ENCODE data around the gene HCK. TPM values are rescaled to one million over a fixed set of nuclear protein-coding genes. Genes with fewer than 3 reads are reported as not detected.

Gene HCK
- total and polyA plus RNA-seq, 7 donors = 8.6 to 28.0 (median 17.5) TPM

- WGBS, 2 donors = 74 to 83% methylated on average over 5 of the region's 5 CpGs
- Histone ChIP-seq H3K27ac (no peak overlapping the region), H3K27me3 (peaks cover 0 to 62% (median 5%) of the 10 kb centered on the region in 3 donors), H3K36me3 (no peaks in the 10 kb centered on the region), H3K9me3 (no peaks in the 10 kb centered on the region), H3K4me1 (no peaks in the 10 kb centered on the region), H3K4me3 (no peak overlapping the region)
- no peak for DNase-seq
- intact Hi-C loops (cut with DNase I) = no loop called here
- no peak for TF ChIP-seq POLR2A (IDR thresholded peaks at IDR 0.05)
- TF ChIP-seq, protein P1, sequence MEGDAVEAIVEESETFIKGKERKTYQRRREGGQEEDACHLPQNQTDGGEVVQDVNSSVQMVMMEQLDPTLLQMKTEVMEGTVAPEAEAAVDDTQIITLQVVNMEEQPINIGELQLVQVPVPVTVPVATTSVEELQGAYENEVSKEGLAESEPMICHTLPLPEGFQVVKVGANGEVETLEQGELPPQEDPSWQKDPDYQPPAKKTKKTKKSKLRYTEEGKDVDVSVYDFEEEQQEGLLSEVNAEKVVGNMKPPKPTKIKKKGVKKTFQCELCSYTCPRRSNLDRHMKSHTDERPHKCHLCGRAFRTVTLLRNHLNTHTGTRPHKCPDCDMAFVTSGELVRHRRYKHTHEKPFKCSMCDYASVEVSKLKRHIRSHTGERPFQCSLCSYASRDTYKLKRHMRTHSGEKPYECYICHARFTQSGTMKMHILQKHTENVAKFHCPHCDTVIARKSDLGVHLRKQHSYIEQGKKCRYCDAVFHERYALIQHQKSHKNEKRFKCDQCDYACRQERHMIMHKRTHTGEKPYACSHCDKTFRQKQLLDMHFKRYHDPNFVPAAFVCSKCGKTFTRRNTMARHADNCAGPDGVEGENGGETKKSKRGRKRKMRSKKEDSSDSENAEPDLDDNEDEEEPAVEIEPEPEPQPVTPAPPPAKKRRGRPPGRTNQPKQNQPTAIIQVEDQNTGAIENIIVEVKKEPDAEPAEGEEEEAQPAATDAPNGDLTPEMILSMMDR (IDR thresholded peaks at IDR 0.05) = no peak
- TF ChIP-seq POLR2AphosphoS5 (IDR thresholded peaks at IDR 0.05) = no peak
- TF ChIP-seq EP300 (IDR thresholded peaks at IDR 0.05) = no peak
Observed at GRCh38 chr20:32012159-32012688, 39.8 kb upstream of the HCK start.

DNA sequence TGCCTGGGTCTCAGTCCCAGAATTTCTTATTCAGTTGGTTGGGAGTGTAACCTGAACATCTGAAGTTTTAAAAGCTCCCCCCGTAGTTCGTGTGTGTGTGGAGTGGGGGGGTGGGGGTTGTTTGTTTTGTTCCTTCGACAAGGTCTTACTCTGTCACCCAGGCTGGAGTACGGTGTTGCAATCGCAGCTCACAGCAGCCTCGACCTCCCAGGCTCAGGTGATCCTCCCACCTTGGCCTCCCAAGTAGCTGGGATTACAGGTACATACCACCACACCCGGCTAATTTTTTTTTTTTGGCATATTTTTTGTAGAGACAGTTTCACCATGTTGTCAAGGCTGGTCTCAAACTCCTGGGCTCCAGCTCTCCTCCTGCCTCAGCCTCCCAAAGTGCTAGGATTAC is 38.7 kb upstream of the HCK start:
- Histone ChIP-seq H3K27me3 (peaks cover 2 to 73% (median 12%) of the 10 kb centered on the region in 3 donors), H3K9me3 (no peaks in the 10 kb centered on the region), H3K27ac (no peak overlapping the region), H3K4me3 (no peak overlapping the region), H3K4me1 (peaks cover 0 to 6% (median 3%) of the 10 kb centered on the region in 4 donors), H3K36me3 (no peaks in the 10 kb centered on the region)
- intact Hi-C loops (cut with DNase I) = no loop called here
- no peak for DNase-seq
- 64 to 76% methylated on average over 7 of the region's 7 CpGs for WGBS, 2 donors
- TF ChIP-seq EP300 (IDR thresholded peaks at IDR 0.05) = no peak
- TF ChIP-seq, protein P1 (IDR thresholded peaks at IDR 0.05) = no peak
- TF ChIP-seq POLR2A (IDR thresholded peaks at IDR 0.05) = no peak

DNA sequence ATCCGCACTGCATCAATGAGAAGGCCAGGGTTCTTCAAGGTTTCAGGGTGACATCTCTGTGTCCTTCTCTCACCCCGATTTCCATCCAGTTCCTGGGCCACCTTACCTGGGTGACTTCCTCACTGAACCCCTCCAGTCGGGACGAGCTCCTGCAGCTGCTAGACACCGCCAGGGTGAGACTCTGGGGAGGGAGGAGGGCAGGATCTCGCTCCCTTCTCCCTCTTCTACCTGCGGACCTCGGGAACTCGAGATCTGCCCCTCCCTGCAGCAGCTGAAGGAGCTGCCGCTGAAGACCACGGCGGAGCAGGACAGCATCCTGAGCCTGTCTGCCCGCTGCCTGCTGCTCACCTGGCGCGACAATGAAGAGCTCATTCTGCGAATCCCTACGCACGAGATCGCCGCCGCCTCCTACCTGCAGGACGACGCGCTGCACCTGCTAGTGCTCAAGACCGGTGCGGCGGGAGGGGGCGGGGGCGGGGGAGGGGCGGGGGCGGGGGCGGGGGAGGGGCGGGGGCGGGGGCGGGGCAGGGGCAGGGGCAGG is 34.3 kb upstream of the HCK start:
- Histone ChIP-seq H3K36me3 (no peaks in the 10 kb centered on the region), H3K9me3 (no peaks in the 10 kb centered on the region), H3K27me3 (peaks cover 30 to 93% (median 53%) of the 10 kb centered on the region in 3 donors), H3K4me3 (no peak overlapping the region), H3K4me1 (peaks cover 0 to 22% (median 16%) of the 10 kb centered on the region in 4 donors), H3K27ac (no peak overlapping the region)
- intact Hi-C loops (cut with DNase I) = no loop called here
- no peak for DNase-seq
- TF ChIP-seq, protein P1 (IDR thresholded peaks at IDR 0.05) = no peak
- TF ChIP-seq POLR2A (IDR thresholded peaks at IDR 0.05) (no peak), EP300 (IDR thresholded peaks at IDR 0.05) (no peak), POLR2AphosphoS5 (IDR thresholded peaks at IDR 0.05) (no peak)
- 4 to 12% methylated on average over 35 of the region's 35 CpGs for WGBS, 2 donors

DNA sequence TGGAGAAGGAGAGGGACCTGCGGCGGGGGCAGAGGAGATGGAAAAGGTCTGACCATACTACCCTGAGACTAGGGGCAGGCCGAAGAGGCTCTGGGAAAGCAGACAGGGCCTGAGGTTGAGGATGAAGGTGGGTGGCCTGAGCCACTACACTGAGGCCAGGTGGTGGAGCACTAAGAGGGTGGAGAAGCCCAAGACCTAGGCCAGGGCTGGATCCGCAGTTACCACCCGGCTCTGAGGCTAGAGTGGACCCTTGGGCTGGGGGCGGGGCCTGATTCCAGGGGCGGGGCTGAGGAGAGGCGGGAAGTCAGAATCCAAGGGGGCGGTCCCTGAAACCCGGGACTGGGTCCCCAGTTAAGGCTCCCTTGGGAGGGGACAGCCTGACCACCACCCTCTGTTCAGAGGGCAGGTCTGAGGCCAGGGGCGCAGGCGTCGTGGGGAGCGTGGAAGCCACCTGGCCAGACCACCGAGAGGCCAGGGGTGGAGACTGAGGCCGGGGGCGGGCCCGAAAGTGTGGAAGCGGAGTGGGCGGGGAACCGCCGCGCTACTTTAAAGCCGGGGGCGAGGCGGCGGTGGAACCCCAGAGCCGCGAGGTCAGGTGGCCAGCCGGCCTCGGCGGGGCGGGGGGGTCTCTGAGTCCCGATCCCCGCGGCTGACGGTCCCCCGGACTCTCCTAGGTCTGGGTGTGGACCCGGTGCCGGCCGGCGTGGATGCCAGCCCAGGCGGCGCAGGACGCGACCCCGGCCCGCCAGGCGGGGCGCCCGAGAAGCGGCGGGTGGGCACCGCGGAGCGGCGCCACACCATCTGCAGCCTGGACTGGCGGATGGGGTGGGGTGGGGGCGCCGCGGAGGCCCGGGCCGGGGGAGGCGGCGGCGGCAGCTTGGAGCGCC is 33.5 kb upstream of the HCK start:
- peaks cover 30 to 91% (median 49%) of the 10 kb centered on the region in 3 donors for H3K27me3 ChIP-seq
- no peaks in the 10 kb centered on the region for H3K36me3 ChIP-seq
- H3K9me3 ChIP-seq = no peaks in the 10 kb centered on the region
- no peak overlapping the region for H3K27ac ChIP-seq
- H3K4me1 ChIP-seq = peaks cover 0 to 22% (median 16%) of the 10 kb centered on the region in 4 donors
- intact Hi-C loops (cut with DNase I) = no loop called here
- no peak for DNase-seq
- 1% methylated on average over 67 of the region's 67 CpGs for WGBS, 2 donors
- TF ChIP-seq EP300 (IDR thresholded peaks at IDR 0.05) (no peak), POLR2A (IDR thresholded peaks at IDR 0.05) (no peak), POLR2AphosphoS5 (IDR thresholded peaks at IDR 0.05) (no peak)
- TF ChIP-seq, protein P1 (IDR thresholded peaks at IDR 0.05) = no peak
- peak overlapping the region in 3 of 4 donors; percentile 37 to 46 (median 42) for H3K4me3 ChIP-seq

Data from sigmoid colon (tissue), 7 donors.